ENCODE results near the gene PRPF39. TPM values are rescaled to one million over a fixed set of nuclear protein-coding genes. Genes with fewer than 3 reads are reported as not detected.

Gene PRPF39
- total and polyA plus RNA-seq, 2 of the 13 experiments (the other 11 are each of a cell fraction or from before 2014, with no cell fraction given) = 44.2 to 65.0 TPM

- TF ChIP-seq AKNA (CRISPR knock-in tag; IDR thresholded peaks at IDR 0.05; ENCODE audit: borderline replicate concordance) (0 out of 2 replicates have a peak, but pooled peaks have one; percentile 14), ZNF766 (CRISPR knock-in tag; IDR thresholded peaks at IDR 0.05; ENCODE audit: borderline replicate concordance) (no peak), RFX3 (CRISPR knock-in tag; IDR thresholded peaks at IDR 0.05) (no peak), ZNF7 (CRISPR knock-in tag; IDR thresholded peaks at IDR 0.05) (no peak; the same call in 1 of the 2 replicates), TRAFD1 (CRISPR knock-in tag; IDR thresholded peaks at IDR 0.05; ENCODE audit: borderline replicate concordance) (no peak), SMAD1 (CRISPR knock-in tag; IDR thresholded peaks at IDR 0.05; ENCODE audit: borderline replicate concordance, low read depth) (no peak), GATA4 (IDR thresholded peaks at IDR 0.05; ENCODE audit: borderline replicate concordance, low read depth) (peak; percentile 64; the same call in 1 of the 2 replicates), CENPBD1 (CRISPR knock-in tag; IDR thresholded peaks at IDR 0.05; ENCODE audit: borderline replicate concordance, low read depth) (no peak), ZNF232 (CRISPR knock-in tag; IDR thresholded peaks at IDR 0.05; ENCODE audit: borderline replicate concordance) (no peak), THAP7 (CRISPR knock-in tag; IDR thresholded peaks at IDR 0.05) (0 out of 2 replicates have a peak, but pooled peaks have one; percentile 30), CHCHD3 (CRISPR knock-in tag; IDR thresholded peaks at IDR 0.05) (no peak), ZNF639 (CRISPR knock-in tag; conservative IDR thresholded peaks at IDR 0.05) (no peak), TBL1XR1 (IDR thresholded peaks at IDR 0.05; ENCODE audit: borderline replicate concordance, low read length, partially characterized antibody) (no peak), NFE2 (CRISPR knock-in tag; IDR thresholded peaks at IDR 0.05) (no peak), NCOR1 (IDR thresholded peaks at IDR 0.05; ENCODE audit: borderline replicate concordance, low read length) (no peak), GPBP1L1 (CRISPR knock-in tag; IDR thresholded peaks at IDR 0.05) (no peak)
Observed at GRCh38 chr14:45083976-45084722, at the start of gene PRPF39 (continued).

Measured in HepG2 (cell line).